Activated naive CD4-positive, alpha-beta T cell treated with anti-CD3 and anti-CD28 coated beads, Interleukin-2, amount 50 U/mL, for 16 hours (primary cell): ENCODE data around the gene ZMYND11.

ENCODE experiments used
- DNase-seq: peaks from one replicate; pipeline ENCODE4 v3.0.0-alpha.2; 2020

ZMYND11 gene

GRCh38 chr10:135132-135600, at the start of gene ZMYND11:
ZMYND11 (plus strand) TSS chr10:135455; CDS start chr10:180013, 44,558 bp downstream.
- peak; percentile 72 for DNase-seq

GRCh38 chr10:86031-86430, 49.2 kb upstream of the ZMYND11 start:
- DNase-seq, result no peak

- DNase-seq, result no peak
Measured at GRCh38 chr10:87177-88080, 47.8 kb upstream of the ZMYND11 start.

- DNase-seq, result no peak
Measured at GRCh38 chr10:88253-88652, 47.0 kb upstream of the ZMYND11 start.

GRCh38 chr10:89248-89647, 46.0 kb upstream of the ZMYND11 start:
- DNase-seq, result no peak

- no peak for DNase-seq
Measured at GRCh38 chr10:90161-90560, 45.1 kb upstream of the ZMYND11 start.

- DNase-seq, result no peak
Measured at GRCh38 chr10:91313-91712, 43.9 kb upstream of the ZMYND11 start.

GRCh38 chr10:92153-92552, 43.1 kb upstream of the ZMYND11 start:
- no peak for DNase-seq

GRCh38 chr10:92846-93245, 42.4 kb upstream of the ZMYND11 start:
- no peak for DNase-seq

GRCh38 chr10:94613-95012, 40.6 kb upstream of the ZMYND11 start:
- DNase-seq, result no peak

- DNase-seq, result no peak
Measured at GRCh38 chr10:95356-96115, 39.7 kb upstream of the ZMYND11 start.

GRCh38 chr10:96466-96865, 38.8 kb upstream of the ZMYND11 start:
- DNase-seq, result no peak

GRCh38 chr10:104416-104815, 30.8 kb upstream of the ZMYND11 start:
- no peak for DNase-seq

GRCh38 chr10:104862-105565, 30.2 kb upstream of the ZMYND11 start:
- DNase-seq, result no peak

GRCh38 chr10:105806-106205, 29.4 kb upstream of the ZMYND11 start:
- DNase-seq, result no peak

GRCh38 chr10:106740-107139, 28.5 kb upstream of the ZMYND11 start:
- DNase-seq, result no peak

- no peak for DNase-seq
Measured at GRCh38 chr10:112246-112645, 23.0 kb upstream of the ZMYND11 start.

GRCh38 chr10:124874-125273, 10.4 kb upstream of the ZMYND11 start:
- no peak for DNase-seq

- no peak for DNase-seq
Measured at GRCh38 chr10:127612-128432, 7.4 kb upstream of the ZMYND11 start.

- no peak for DNase-seq
Measured at GRCh38 chr10:129810-130209, 5.4 kb upstream of the ZMYND11 start.

GRCh38 chr10:132946-133898, 2.0 kb upstream of the ZMYND11 start:
- DNase-seq, result no peak
